Measurements from ENCODE around the gene GCNT2.
"Not testable (repeated sequence)": the region's sequence is repeated elsewhere in the genome, so short reads cannot be mapped to it uniquely, and the experiment has no call there.

Gene GCNT2

GRCh38 chr6:10529231-10529801 is 8.2 kb downstream of the GCNT2 start:
- Histone ChIP-seq H3K9ac (ENCODE audit: low read depth, low read length) (peak overlapping the region; percentile 58), H3K4me3 (ENCODE audit: low read depth in 1 of 2, low read length in 2 of 2) (peak overlapping the region; percentile 25 to 58; a peak in 3 of 4 replicates), H3K27ac (ENCODE audit: low read length) (peak overlapping the region; percentile 79)

GRCh38 chr6:10529828-10530374 is 8.8 kb downstream of the GCNT2 start:
- H3K27ac ChIP-seq (ENCODE audit: low read length): peak overlapping the region; percentile 79; the same call in 1 of the 2 replicates
- H4K20me1 ChIP-seq (ENCODE audit: insufficient read depth, low read length); H3K9me3 ChIP-seq (ENCODE audit: insufficient read depth, low read length, severe bottlenecking); H3K36me3 ChIP-seq (ENCODE audit: insufficient read depth, low read length); H3K27me3 ChIP-seq (ENCODE audit: insufficient read depth, low read length, poor library complexity); ATAC-seq (ENCODE audit: insufficient read depth, low read depth); DNase-seq: not testable (repeated sequence)
- H2AFZ ChIP-seq (ENCODE audit: low read depth, low read length): peak overlapping the region; percentile 74; the same call in 1 of the 2 replicates
- peak overlapping the region in 1 of 2 experiments; percentile 58; a peak in 2 of 4 replicates for H3K4me3 ChIP-seq (ENCODE audit: low read depth in 1 of 2, low read length in 2 of 2)
- H3K4me1 ChIP-seq (ENCODE audit: insufficient read depth, low read length): peaks cover 62% of the 10 kb centered on the region
- H3K79me2 ChIP-seq (ENCODE audit: insufficient read depth, low read length): peaks cover 17% of the 10 kb centered on the region
- H3K9ac ChIP-seq (ENCODE audit: low read depth, low read length): peak overlapping the region; percentile 58; the same call in 1 of the 2 replicates
- H3K4me2 ChIP-seq (ENCODE audit: insufficient read depth, low read length): peak overlapping the region; percentile 77

More at GRCh38 chr6:10529231-10529801, 8.2 kb downstream of the GCNT2 start:
- Histone ChIP-seq H2AFZ (ENCODE audit: low read depth, low read length) (peak overlapping the region; percentile 74), H3K9me3 (ENCODE audit: insufficient read depth, low read length, severe bottlenecking) (no peaks in the 10 kb centered on the region), H3K36me3 (ENCODE audit: insufficient read depth, low read length) (no peaks in the 10 kb centered on the region), H3K79me2 (ENCODE audit: insufficient read depth, low read length) (peaks cover 17% of the 10 kb centered on the region), H3K4me2 (ENCODE audit: insufficient read depth, low read length) (peak overlapping the region; percentile 77), H3K4me1 (ENCODE audit: insufficient read depth, low read length) (peaks cover 62% of the 10 kb centered on the region), H3K27me3 (ENCODE audit: insufficient read depth, low read length, poor library complexity) (no peaks in the 10 kb centered on the region), H4K20me1 (ENCODE audit: insufficient read depth, low read length) (no peaks in the 10 kb centered on the region)
- peak; percentile 23; the same call in 1 of the 3 replicates for ATAC-seq (ENCODE audit: insufficient read depth, low read depth)
- DNase-seq: no peak
- no peak for TF ChIP-seq EZH2 (IDR thresholded peaks at IDR 0.05; ENCODE audit: borderline replicate concordance, low read depth, low read length, severe bottlenecking)
- no peak for TF ChIP-seq CTCF (IDR thresholded peaks at IDR 0.05; ENCODE audit: borderline replicate concordance, extremely low read depth, low read length, poor library complexity, severe bottlenecking)

GRCh38 chr6:10531503-10531902 is 10.4 kb downstream of the GCNT2 start:
- Histone ChIP-seq H3K4me2 (ENCODE audit: insufficient read depth, low read length) (peak overlapping the region; percentile 77), H3K27ac (ENCODE audit: low read length) (0 out of 2 replicates have a peak overlapping the region, but pooled peaks have one; percentile 34), H3K36me3 (ENCODE audit: insufficient read depth, low read length) (no peaks in the 10 kb centered on the region), H3K79me2 (ENCODE audit: insufficient read depth, low read length) (peaks cover 19% of the 10 kb centered on the region), H4K20me1 (ENCODE audit: insufficient read depth, low read length) (no peaks in the 10 kb centered on the region), H3K4me1 (ENCODE audit: insufficient read depth, low read length) (peaks cover 62% of the 10 kb centered on the region), H3K27me3 (ENCODE audit: insufficient read depth, low read length, poor library complexity) (no peaks in the 10 kb centered on the region), H2AFZ (ENCODE audit: low read depth, low read length) (peak overlapping the region; percentile 2; the same call in 1 of the 2 replicates), H3K9ac (ENCODE audit: low read depth, low read length) (peak overlapping the region; percentile 21; the same call in 1 of the 2 replicates), H3K9me3 (ENCODE audit: insufficient read depth, low read length, severe bottlenecking) (no peaks in the 10 kb centered on the region), H3K4me3 (ENCODE audit: low read depth in 1 of 2, low read length in 2 of 2) (peak overlapping the region in 1 of 2 experiments; percentile 42; a peak in 2 of 4 replicates)
- peak; percentile 32; the same call in 2 of the 3 replicates for ATAC-seq (ENCODE audit: insufficient read depth, low read depth)
- TF ChIP-seq CTCF (IDR thresholded peaks at IDR 0.05; ENCODE audit: borderline replicate concordance, extremely low read depth, low read length, poor library complexity, severe bottlenecking) (no peak), EZH2 (IDR thresholded peaks at IDR 0.05; ENCODE audit: borderline replicate concordance, low read depth, low read length, severe bottlenecking) (no peak)
- DNase-seq: no peak

DNA sequence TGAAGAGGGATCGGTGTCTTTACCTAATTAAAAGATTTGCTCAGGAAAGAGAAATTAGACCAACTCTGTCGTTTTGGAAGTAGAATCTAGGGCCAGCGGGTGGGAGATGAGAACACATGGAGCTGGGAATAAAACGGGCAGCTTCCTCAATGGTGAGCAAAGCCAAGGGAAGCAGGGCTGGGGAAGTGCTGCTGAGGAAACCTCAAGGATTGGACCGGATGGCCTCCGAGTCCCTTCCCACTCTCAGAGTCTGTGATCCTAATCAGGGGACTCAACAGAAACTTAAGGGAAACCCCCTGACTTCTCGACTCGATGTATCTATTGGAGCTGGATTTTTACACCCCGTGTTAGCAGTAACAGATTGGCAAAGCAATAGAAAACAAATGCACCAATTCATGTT is 10.8 kb downstream of the GCNT2 start:
- H3K4me3 ChIP-seq (ENCODE audit: low read depth in 1 of 2, low read length in 2 of 2): peak overlapping the region in 1 of 2 experiments; percentile 30; a peak in 2 of 4 replicates
- peak overlapping the region; percentile 31; the same call in 1 of the 2 replicates for H2AFZ ChIP-seq (ENCODE audit: low read depth, low read length)
- no peaks in the 10 kb centered on the region for H3K27me3 ChIP-seq (ENCODE audit: insufficient read depth, low read length, poor library complexity)
- ATAC-seq (ENCODE audit: insufficient read depth, low read depth) (no peak), DNase-seq (no peak)
- H3K4me1 ChIP-seq (ENCODE audit: insufficient read depth, low read length): peaks cover 62% of the 10 kb centered on the region
- no peaks in the 10 kb centered on the region for H4K20me1 ChIP-seq (ENCODE audit: insufficient read depth, low read length)
- H3K27ac ChIP-seq (ENCODE audit: low read length): peak overlapping the region; percentile 34
- H3K79me2 ChIP-seq (ENCODE audit: insufficient read depth, low read length): peaks cover 19% of the 10 kb centered on the region
- H3K9me3 ChIP-seq (ENCODE audit: insufficient read depth, low read length, severe bottlenecking): no peaks in the 10 kb centered on the region
- peak overlapping the region; percentile 77 for H3K4me2 ChIP-seq (ENCODE audit: insufficient read depth, low read length)
- peak overlapping the region; percentile 21; the same call in 1 of the 2 replicates for H3K9ac ChIP-seq (ENCODE audit: low read depth, low read length)
- TF ChIP-seq CTCF (IDR thresholded peaks at IDR 0.05; ENCODE audit: borderline replicate concordance, extremely low read depth, low read length, poor library complexity, severe bottlenecking): no peak
- no peak for TF ChIP-seq EZH2 (IDR thresholded peaks at IDR 0.05; ENCODE audit: borderline replicate concordance, low read depth, low read length, severe bottlenecking)
- H3K36me3 ChIP-seq (ENCODE audit: insufficient read depth, low read length): no peaks in the 10 kb centered on the region

All from DND-41 (cell line).